ENCODE data around the gene PTPRF.

PTPRF gene

DNA sequence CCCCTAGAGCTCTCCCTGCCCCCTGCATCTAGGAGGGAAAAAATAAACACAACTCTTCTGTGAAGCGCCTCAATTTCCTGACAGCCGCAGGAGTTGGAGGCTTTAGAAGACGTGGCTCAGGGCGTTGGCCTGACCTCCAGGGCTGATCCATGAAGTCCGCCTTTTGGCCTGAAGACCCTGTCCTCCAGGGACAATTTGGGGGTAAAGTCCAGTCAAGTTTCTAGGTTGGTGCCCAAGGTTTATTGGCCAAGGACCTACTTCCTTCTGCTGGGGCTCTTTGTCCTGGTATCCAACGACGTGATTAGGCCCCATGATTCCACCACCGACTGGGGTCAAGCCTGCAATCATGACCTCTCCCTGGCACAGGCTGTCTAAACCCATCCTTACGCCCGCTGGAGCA is 54.9 kb downstream of the PTPRF start:
- DNase-seq, result no peak

GRCh38 chr1:43586136-43586731 is 55.6 kb downstream of the PTPRF start:
- DNase-seq, result no peak

DNA sequence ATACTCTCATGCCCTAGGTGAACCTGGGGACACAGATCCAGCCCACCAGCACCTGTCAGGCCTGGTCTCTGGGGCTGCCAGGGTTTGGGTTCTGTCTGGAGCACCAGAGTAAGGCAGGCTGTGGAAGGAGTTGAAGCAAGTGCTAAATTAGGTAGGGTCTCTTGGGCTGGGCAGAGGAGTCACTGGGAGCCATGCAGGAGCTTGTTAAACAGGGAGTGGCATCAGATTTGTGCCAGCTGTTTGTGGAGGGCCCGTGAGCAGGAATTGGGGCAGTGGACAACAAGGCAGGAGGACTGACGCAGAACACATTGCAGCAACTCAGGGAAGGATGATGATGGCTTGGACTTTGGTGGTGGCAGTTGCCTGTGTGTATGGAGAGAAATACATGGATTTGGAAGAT is 56.3 kb downstream of the PTPRF start:
- DNase-seq, result no peak

DNA sequence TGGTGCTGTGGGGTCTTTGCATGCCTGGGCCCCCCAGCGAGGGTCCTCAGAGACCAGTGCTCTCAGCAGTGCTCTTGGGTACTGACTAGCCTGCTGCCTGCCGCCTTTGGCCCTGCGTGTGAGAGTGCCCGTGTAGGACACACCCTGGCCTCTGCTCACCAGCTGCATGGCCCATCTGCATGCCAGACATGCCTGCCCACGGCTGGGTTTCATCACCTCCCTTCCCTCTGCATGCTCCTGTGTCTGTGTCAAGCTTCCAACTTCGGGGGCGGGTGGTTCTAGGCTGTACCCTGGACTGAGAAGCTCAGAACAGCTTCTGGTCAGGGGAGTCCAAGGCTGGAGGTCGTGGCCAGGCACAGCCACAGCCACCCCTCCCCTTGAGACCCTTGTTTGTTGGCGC is 56.9 kb downstream of the PTPRF start:
- no peak for DNase-seq

DNA sequence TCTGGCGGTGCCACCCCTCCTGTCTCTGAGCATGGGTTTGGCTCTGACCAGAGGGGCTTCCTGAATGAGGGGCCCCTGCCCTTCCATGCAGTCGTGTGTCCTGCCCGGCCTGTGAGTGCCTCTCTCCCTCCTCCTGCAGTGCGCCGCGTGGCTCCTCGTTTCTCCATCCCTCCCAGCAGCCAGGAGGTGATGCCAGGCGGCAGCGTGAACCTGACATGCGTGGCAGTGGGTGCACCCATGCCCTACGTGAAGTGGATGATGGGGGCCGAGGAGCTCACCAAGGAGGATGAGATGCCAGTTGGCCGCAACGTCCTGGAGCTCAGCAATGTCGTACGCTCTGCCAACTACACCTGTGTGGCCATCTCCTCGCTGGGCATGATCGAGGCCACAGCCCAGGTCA is 57.9 kb downstream of the PTPRF start:
- no peak for DNase-seq

GRCh38 chr1:43590388-43590925 is 59.8 kb downstream of the PTPRF start:
- no peak for DNase-seq

- DNase-seq, result no peak
These were observed 60.5 kb downstream of the PTPRF start for GRCh38 chr1:43591181-43591580.

GRCh38 chr1:43592051-43592665 is 61.5 kb downstream of the PTPRF start:
- no peak for DNase-seq

GRCh38 chr1:43592974-43593683 is 62.4 kb downstream of the PTPRF start:
- no peak for DNase-seq

GRCh38 chr1:43596579-43596978 is 65.9 kb downstream of the PTPRF start:
- DNase-seq, result no peak

- DNase-seq, result no peak
These were observed 66.3 kb downstream of the PTPRF start for GRCh38 chr1:43597028-43597427.

GRCh38 chr1:43597721-43598120 is 67.0 kb downstream of the PTPRF start:
- DNase-seq, result no peak

- DNase-seq, result no peak
These were observed 67.9 kb downstream of the PTPRF start for GRCh38 chr1:43598622-43599021.

DNA sequence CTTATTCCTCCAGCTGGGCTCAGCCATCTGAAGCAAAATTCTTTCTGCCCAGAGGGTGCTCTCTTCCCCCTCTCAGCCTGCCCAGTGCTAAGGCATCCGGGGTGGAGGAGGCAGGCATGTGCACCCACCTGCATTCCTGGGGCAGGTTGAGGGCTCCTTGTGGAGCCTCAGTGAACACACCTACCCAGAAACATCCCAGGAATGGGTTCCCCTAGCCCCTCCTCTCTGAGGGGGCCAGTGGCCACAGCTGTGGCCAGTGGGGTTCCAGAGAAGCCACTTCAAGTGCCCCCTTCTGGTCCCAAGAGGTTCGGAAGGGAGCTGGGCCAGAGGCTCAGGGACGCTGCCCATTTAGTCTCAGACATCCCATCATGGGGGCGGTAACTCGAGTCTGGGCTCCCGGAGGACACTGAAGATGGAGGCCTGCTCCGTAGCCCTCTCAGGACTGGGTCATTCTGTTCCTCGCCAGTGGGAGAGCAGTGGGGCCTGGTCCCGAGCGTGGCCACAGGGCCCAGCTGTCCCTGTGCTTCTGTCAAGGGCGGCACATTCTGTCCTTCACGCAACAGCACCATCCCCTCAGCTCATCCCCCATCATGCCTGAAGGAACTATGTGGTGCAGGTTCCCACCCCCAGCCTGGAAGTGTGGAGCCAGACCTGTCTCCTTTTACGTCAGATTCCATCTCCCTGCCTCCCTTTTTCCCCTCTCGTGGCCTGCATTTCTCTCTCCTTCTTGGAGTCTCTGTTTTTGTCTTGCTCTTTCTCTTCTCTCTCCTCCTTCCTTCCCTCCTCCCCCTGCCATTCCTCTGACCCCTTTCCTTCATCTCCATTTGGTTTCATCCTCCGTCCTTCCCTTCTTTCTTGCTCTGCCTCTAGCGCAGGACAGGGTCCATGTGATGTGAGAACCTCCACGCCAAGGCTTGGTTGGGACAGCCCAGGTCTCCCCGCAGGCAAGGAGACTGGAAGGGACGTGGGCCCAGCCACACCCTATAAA is 69.6 kb downstream of the PTPRF start:
- no peak for DNase-seq

DNA sequence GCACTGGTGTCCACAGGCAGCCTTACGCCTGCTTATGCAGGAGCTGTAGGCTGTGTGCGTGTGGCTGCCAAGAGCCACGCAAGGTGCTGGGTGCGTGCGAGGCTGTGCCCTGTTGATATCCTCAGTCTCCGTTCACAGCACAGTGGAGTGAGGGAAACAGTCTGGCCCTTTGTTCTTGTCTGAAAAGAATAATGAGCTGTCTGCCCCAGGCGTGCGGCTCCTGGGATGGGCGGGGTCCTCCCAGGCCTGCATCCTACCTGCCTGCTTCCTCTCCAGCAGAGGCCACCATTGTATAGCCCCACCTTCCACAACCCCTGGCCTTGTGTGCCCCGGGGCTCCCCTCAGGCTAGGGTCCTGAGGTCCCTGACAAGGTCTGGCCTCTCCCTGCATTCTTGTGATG is 72.3 kb downstream of the PTPRF start:
- no peak for DNase-seq

DNA sequence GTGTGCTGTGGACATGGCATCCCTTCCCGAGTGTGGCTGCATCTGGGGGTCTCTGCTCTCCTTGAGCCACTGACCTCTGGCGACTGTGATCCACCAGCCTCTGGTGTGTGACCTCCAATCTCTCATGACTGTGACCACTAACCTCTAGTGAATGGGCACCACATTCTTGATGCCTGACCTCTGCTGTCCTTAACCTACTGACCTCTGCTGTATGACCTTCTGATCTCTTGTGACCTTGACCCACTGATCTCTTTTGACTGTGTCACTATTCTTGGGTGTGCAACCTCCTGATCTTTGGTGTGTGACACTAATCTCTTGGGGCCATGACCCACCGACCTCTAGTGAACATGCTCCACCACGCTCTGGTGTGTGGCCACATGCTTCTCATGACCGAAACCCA is 73.5 kb downstream of the PTPRF start:
- DNase-seq, result no peak

GRCh38 chr1:43605157-43605556 is 74.5 kb downstream of the PTPRF start:
- no peak for DNase-seq

GRCh38 chr1:43605766-43606165 is 75.1 kb downstream of the PTPRF start:
- no peak for DNase-seq

DNA sequence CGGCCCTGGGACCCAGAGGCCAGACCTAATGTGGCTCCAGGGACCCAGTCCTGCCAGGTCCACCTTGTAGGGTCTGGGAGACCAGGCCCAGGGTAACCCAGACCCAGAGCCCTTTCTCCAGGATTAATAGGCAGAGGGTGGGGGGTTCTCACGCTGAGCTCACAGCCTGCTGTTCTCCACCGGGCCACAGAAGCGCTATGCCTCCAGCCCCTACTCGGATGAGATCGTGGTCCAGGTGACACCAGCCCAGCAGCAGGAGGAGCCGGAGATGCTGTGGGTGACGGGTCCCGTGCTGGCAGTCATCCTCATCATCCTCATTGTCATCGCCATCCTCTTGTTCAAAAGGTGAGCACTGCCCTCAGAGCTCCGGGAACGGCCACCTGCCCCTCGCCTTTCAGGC is 75.9 kb downstream of the PTPRF start:
- DNase-seq, result no peak

DNA sequence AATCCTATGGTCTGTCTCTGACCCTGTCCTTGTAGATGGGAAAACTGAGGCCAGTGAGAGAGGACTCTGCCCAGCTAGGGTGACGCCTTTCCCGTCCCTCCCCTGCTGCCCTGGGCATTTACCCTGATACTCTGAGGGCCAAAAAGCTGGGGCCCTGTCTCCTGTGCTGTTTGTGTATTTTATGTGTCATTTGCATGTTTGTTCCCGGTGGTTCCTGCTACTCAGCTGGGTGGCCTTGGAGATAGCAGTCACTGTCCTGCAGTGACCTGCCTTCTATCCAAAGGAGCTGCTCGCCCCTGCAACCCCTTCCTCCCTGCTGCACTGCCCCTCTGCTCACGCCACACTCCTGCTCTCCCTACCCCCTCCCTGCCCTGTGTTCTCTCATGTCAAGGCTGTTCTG is 78.1 kb downstream of the PTPRF start:
- no peak for DNase-seq

- DNase-seq, result no peak
These were observed 79.7 kb downstream of the PTPRF start for GRCh38 chr1:43610339-43610738.

GRCh38 chr1:43611950-43612349 is 81.3 kb downstream of the PTPRF start:
- no peak for DNase-seq

DNA sequence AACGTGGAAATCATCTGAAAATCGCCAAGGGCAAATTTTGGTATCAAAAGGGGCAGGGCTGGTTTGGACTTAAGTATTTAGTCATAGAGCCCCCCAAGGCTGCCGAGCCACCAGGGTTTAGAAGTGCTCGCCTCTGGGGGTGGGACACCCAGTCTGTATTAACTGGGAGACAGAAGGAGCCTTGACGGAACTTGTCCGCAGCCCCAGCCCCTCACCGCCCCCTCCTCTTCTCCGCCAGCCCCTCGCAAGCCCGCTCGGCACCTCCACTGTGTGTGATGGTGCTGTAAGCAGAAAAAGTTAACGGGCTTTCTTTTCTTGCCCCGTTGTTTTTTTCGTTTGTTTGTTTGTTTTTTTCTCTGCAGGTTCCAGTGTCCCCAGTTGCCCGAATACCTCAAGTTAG is 81.7 kb downstream of the PTPRF start:
- DNase-seq, result no peak

All from KG1 (cell line).